ENCODE results near the gene ANKRD65. TPM values are rescaled to one million over a fixed set of nuclear protein-coding genes. Genes with fewer than 3 reads are reported as not detected.
"Not testable (repeated sequence)": the region's sequence is repeated elsewhere in the genome, so short reads cannot be mapped to it uniquely, and the experiment has no call there.

Gene ANKRD65
- total RNA-seq, 1 donor from 2014 or later, result 1.7 TPM

- DNase-seq (ENCODE audit: low spot score), result no peak
Measured at GRCh38 chr1:1397839-1398523, 23.1 kb downstream of the ANKRD65 start.

- DNase-seq (ENCODE audit: low spot score), result no peak
Measured at GRCh38 chr1:1395166-1395565, 25.9 kb downstream of the ANKRD65 start.

- no peak for DNase-seq (ENCODE audit: low spot score)
Measured at GRCh38 chr1:1394116-1394515, 27.0 kb downstream of the ANKRD65 start.

- no peak for DNase-seq (ENCODE audit: low spot score)
Measured at GRCh38 chr1:1393428-1393827, 27.6 kb downstream of the ANKRD65 start.

- DNase-seq (ENCODE audit: low spot score), result no peak
Measured at GRCh38 chr1:1393014-1393413, 28.1 kb downstream of the ANKRD65 start.

- no peak for DNase-seq (ENCODE audit: low spot score)
Measured at GRCh38 chr1:1391225-1391624, 29.9 kb downstream of the ANKRD65 start.

- DNase-seq (ENCODE audit: low spot score), result no peak
Measured at GRCh38 chr1:1390675-1391074, 30.4 kb downstream of the ANKRD65 start.

GRCh38 chr1:1388078-1388472 is 33.0 kb downstream of the ANKRD65 start:
- no peak for DNase-seq (ENCODE audit: low spot score)

GRCh38 chr1:1387098-1388077 is 33.7 kb downstream of the ANKRD65 start:
- no peak for DNase-seq (ENCODE audit: low spot score)

- DNase-seq (ENCODE audit: low spot score), result no peak
Measured at GRCh38 chr1:1385931-1386330, 35.1 kb downstream of the ANKRD65 start.

GRCh38 chr1:1385339-1385738 is 35.7 kb downstream of the ANKRD65 start:
- DNase-seq (ENCODE audit: low spot score), result not testable (repeated sequence)

- no peak for DNase-seq (ENCODE audit: low spot score)
Measured at GRCh38 chr1:1381294-1381693, 39.8 kb downstream of the ANKRD65 start.

GRCh38 chr1:1380860-1381259 is 40.2 kb downstream of the ANKRD65 start:
- no peak for DNase-seq (ENCODE audit: low spot score)

GRCh38 chr1:1377540-1378205 is 43.4 kb downstream of the ANKRD65 start:
- no peak for DNase-seq (ENCODE audit: low spot score)

- DNase-seq (ENCODE audit: low spot score), result no peak
Measured at GRCh38 chr1:1376551-1377226, 44.4 kb downstream of the ANKRD65 start.

- peak; percentile 100 for DNase-seq (ENCODE audit: low spot score)
Measured at GRCh38 chr1:1374929-1375662, 46.0 kb downstream of the ANKRD65 start, which contains the start of gene AURKAIP1. Gene AURKAIP1, minus strand, starts transcription at chr1:1375207. Its CDS starts 451 bp downstream, at chr1:1374756.

- no peak for DNase-seq (ENCODE audit: low spot score)
Measured at GRCh38 chr1:1374589-1374928, 46.5 kb downstream of the ANKRD65 start.

GRCh38 chr1:1373815-1374588 is 47.1 kb downstream of the ANKRD65 start:
- DNase-seq (ENCODE audit: low spot score), result no peak

- no peak for DNase-seq (ENCODE audit: low spot score)
Measured at GRCh38 chr1:1373051-1373814, 47.8 kb downstream of the ANKRD65 start.

Measured in umbilical cord (tissue), 2 donors.